ENCODE measurements around the gene HDAC5. TPM values are rescaled to one million over a fixed set of nuclear protein-coding genes. Genes with fewer than 3 reads are reported as not detected.

The HDAC5 gene
- total and polyA plus RNA-seq, 12 donors, result 4.8 to 144 (median 73.0) TPM

- DNase-seq, result no peak
- peaks cover 0 to 27% of the 10 kb centered on the region in 2 donors for H3K36me3 ChIP-seq (replicated peaks in 1 of 2)
- no peaks in the 10 kb centered on the region for H3K9me3 ChIP-seq (replicated peaks in 1 of 3)
- H3K4me1 ChIP-seq (replicated peaks in 1 of 2), result peaks cover 49 to 72% of the 10 kb centered on the region in 2 donors
- WGBS, 4 donors, result 57 to 73% (median 62%) methylated on average over 2 to 3 of the region's 3 CpGs
- H3K27ac ChIP-seq, result peak overlapping the region in 4 of 5 donors; percentile 32 to 88 (median 85)
- H3K4me3 ChIP-seq, result no peak overlapping the region
- no peaks in the 10 kb centered on the region for H3K27me3 ChIP-seq
- TF ChIP-seq, protein P1, sequence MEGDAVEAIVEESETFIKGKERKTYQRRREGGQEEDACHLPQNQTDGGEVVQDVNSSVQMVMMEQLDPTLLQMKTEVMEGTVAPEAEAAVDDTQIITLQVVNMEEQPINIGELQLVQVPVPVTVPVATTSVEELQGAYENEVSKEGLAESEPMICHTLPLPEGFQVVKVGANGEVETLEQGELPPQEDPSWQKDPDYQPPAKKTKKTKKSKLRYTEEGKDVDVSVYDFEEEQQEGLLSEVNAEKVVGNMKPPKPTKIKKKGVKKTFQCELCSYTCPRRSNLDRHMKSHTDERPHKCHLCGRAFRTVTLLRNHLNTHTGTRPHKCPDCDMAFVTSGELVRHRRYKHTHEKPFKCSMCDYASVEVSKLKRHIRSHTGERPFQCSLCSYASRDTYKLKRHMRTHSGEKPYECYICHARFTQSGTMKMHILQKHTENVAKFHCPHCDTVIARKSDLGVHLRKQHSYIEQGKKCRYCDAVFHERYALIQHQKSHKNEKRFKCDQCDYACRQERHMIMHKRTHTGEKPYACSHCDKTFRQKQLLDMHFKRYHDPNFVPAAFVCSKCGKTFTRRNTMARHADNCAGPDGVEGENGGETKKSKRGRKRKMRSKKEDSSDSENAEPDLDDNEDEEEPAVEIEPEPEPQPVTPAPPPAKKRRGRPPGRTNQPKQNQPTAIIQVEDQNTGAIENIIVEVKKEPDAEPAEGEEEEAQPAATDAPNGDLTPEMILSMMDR (IDR thresholded peaks at IDR 0.05), result no peak
- TF ChIP-seq POLR2A (IDR thresholded peaks at IDR 0.05), result no peak
- intact Hi-C loops (cut with DNase I), result loop anchor here in 1 of 2 donors (10.0 kb wide), 1 partner anchor 47 kb away; the partner anchor contains the start of gene LSM12
Measured at GRCh38 chr17:44111777-44112176, 11.7 kb downstream of the HDAC5 start.

DNA sequence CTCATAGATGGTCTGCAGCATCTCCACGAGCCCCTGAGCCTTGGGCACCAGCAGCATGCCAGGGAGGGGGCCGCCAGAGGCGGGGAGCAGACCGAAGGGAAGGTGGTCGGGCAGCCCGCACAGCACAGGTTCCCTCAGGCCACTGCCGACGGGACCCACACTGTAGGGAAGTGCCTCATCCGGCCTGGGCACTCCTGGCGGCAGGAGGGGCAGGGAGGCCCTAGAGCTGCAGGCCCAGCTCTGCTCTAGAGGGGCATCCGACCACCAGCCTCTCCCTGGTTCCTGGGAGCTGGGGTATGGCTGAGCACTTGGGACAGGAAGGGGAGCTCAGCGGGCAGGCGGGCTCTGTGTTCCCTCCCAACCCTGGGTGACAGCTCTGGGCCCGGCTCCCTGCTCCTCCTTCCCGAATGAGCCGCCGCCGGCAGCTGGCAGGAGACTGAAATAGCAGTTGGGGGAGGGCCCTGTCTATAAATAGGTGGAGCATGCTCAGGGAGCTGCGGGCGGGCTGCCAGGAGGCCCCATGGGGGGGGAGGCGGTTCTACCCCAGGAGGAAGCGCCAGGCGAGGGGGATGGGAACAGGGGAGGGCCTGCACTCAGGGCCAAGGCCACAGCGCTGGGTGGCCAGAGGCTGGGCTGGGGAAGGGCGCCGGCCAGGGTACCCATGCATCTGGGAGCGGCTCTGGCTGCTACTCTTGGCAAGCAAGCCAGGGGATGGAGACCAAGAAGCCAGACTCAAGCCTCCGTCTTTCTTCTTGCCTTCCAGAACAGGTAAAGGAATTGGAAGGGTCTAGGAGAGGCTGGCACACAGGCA, 12.4 kb downstream of the HDAC5 start:
- H3K27ac ChIP-seq, result peak overlapping the region in 4 of 5 donors; percentile 68 to 88 (median 85)
- H3K9me3 ChIP-seq (replicated peaks in 1 of 3), result no peaks in the 10 kb centered on the region
- peaks cover 0 to 19% of the 10 kb centered on the region in 2 donors for H3K36me3 ChIP-seq (replicated peaks in 1 of 2)
- intact Hi-C loops (cut with DNase I), result loop anchor here in 1 of 2 donors (10.0 kb wide), 1 partner anchor 46 kb away; the partner anchor contains the start of gene LSM12
- peak overlapping the region in 1 of 4 donors; percentile 60 for H3K4me3 ChIP-seq
- WGBS, 4 donors, result 0 to 4% (median 2%) methylated on average over 5 to 28 of the region's 28 CpGs
- DNase-seq, result peak; percentile 98 to 100 (median 99)
- no peaks in the 10 kb centered on the region for H3K27me3 ChIP-seq
- TF ChIP-seq, protein P1 (IDR thresholded peaks at IDR 0.05), result peak in 3 of 6 experiments; percentile 2 to 17 (median 11)
- peak in 1 of 2 donors; percentile 93 for TF ChIP-seq POLR2A (IDR thresholded peaks at IDR 0.05)
- peaks cover 49 to 72% of the 10 kb centered on the region in 2 donors for H3K4me1 ChIP-seq (replicated peaks in 1 of 2)

- no peak for TF ChIP-seq POLR2A (IDR thresholded peaks at IDR 0.05)
- TF ChIP-seq, protein P1 (IDR thresholded peaks at IDR 0.05), result no peak
- WGBS, 4 donors, result 57 to 72% (median 68%) methylated on average over 4 to 10 of the region's 10 CpGs
- Histone ChIP-seq H3K4me1 (replicated peaks in 1 of 2) (peaks cover 49 to 72% of the 10 kb centered on the region in 2 donors), H3K4me3 (peak overlapping the region in 1 of 4 donors; percentile 60), H3K27me3 (no peaks in the 10 kb centered on the region), H3K36me3 (replicated peaks in 1 of 2) (peaks cover 0 to 11% of the 10 kb centered on the region in 2 donors), H3K27ac (peak overlapping the region in 4 of 5 donors; percentile 68 to 88 (median 85)), H3K9me3 (replicated peaks in 1 of 3) (no peaks in the 10 kb centered on the region)
- intact Hi-C loops (cut with DNase I), result loop anchor here in 1 of 2 donors (10.0 kb wide), 1 partner anchor 45 kb away; the partner anchor contains the start of gene LSM12
- DNase-seq, result peak in 1 of 7 donors; percentile 38
Measured at GRCh38 chr17:44110011-44110686, 13.3 kb downstream of the HDAC5 start.

DNA sequence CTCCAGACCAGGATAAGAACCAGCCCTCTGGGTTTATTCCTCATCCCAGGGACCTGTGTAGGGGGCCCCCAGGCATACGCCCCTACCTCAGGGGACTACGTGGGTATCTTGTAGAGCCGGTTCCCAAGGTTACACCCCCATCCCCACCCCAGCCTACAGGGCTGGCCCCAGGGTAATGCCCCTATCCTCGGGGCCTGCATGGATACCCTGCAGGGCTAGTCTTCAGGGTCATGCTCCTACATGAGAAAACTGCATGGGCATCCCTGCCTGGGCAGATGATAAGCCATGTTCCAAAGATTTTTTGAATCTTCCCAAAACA, 14.2 kb downstream of the HDAC5 start:
- Histone ChIP-seq H3K4me1 (replicated peaks in 1 of 2) (peaks cover 49 to 72% of the 10 kb centered on the region in 2 donors), H3K9me3 (replicated peaks in 1 of 3) (no peaks in the 10 kb centered on the region), H3K27me3 (no peaks in the 10 kb centered on the region), H3K4me3 (peak overlapping the region in 1 of 4 donors; percentile 4), H3K36me3 (replicated peaks in 1 of 2) (peaks cover 0 to 5% of the 10 kb centered on the region in 2 donors), H3K27ac (peak overlapping the region in 4 of 5 donors; percentile 68 to 88 (median 85))
- 0 to 61% (median 29%) methylated on average over 1 to 4 of the region's 4 CpGs for WGBS, 4 donors
- DNase-seq, result no peak
- TF ChIP-seq, protein P1 (IDR thresholded peaks at IDR 0.05), result no peak
- no peak for TF ChIP-seq POLR2A (IDR thresholded peaks at IDR 0.05)
- intact Hi-C loops (cut with DNase I), result no loop called here

All from adrenal gland (tissue), 12 donors.